Measurements from ENCODE around the gene OLFM2.

The OLFM2 gene

GRCh38 chr19:9854282-9854846 lies 82.0 kb downstream of the OLFM2 start:
- no peak for ATAC-seq
- no peak for TF ChIP-seq RARB (CRISPR knock-in tag; IDR thresholded peaks at IDR 0.05)
- TF ChIP-seq ZC3H10 (CRISPR knock-in tag; IDR thresholded peaks at IDR 0.05) = no peak
- TF ChIP-seq PPARA (CRISPR knock-in tag; IDR thresholded peaks at IDR 0.05; ENCODE audit: borderline replicate concordance) = no peak
- TF ChIP-seq POU6F1 (CRISPR knock-in tag; IDR thresholded peaks at IDR 0.05; ENCODE audit: borderline replicate concordance, low read depth) = no peak
- TF ChIP-seq ZNF8 (CRISPR knock-in tag; IDR thresholded peaks at IDR 0.05) = no peak
- no peak for TF ChIP-seq CREB5 (CRISPR knock-in tag; IDR thresholded peaks at IDR 0.05; ENCODE audit: low read depth)
- TF ChIP-seq TCF4 (CRISPR knock-in tag; IDR thresholded peaks at IDR 0.05; ENCODE audit: borderline replicate concordance) = no peak
- TF ChIP-seq ZFP3 (CRISPR knock-in tag; IDR thresholded peaks at IDR 0.05) = no peak
- TF ChIP-seq CSRNP3 (CRISPR knock-in tag; IDR thresholded peaks at IDR 0.05) = no peak
- no peak for TF ChIP-seq OSR1 (CRISPR knock-in tag; IDR thresholded peaks at IDR 0.05)
- no peak for TF ChIP-seq GLIS3 (CRISPR knock-in tag; IDR thresholded peaks at IDR 0.05)
- TF ChIP-seq ESRRG (CRISPR knock-in tag; IDR thresholded peaks at IDR 0.05) = no peak
- no peak for TF ChIP-seq ZFP30 (CRISPR knock-in tag; IDR thresholded peaks at IDR 0.05)

GRCh38 chr19:9850235-9850959 lies 85.9 kb downstream of the OLFM2 start:
- TF ChIP-seq PATZ1 (CRISPR knock-in tag; IDR thresholded peaks at IDR 0.05; ENCODE audit: borderline replicate concordance) = no peak
- no peak for ATAC-seq

GRCh38 chr19:9849791-9850190 lies 86.5 kb downstream of the OLFM2 start:
- no peak for TF ChIP-seq ZC3H10 (CRISPR knock-in tag; IDR thresholded peaks at IDR 0.05)
- no peak for TF ChIP-seq ESRRG (CRISPR knock-in tag; IDR thresholded peaks at IDR 0.05)
- TF ChIP-seq TSHZ2 (CRISPR knock-in tag; IDR thresholded peaks at IDR 0.05) = no peak
- no peak for TF ChIP-seq ZNF8 (CRISPR knock-in tag; IDR thresholded peaks at IDR 0.05)
- TF ChIP-seq ISL1 (CRISPR knock-in tag; IDR thresholded peaks at IDR 0.05) = no peak
- TF ChIP-seq ZFP3 (CRISPR knock-in tag; IDR thresholded peaks at IDR 0.05) = no peak
- TF ChIP-seq BACH2 (CRISPR knock-in tag; IDR thresholded peaks at IDR 0.05; ENCODE audit: borderline replicate concordance) = no peak
- TF ChIP-seq ZNF565 (CRISPR knock-in tag; conservative IDR thresholded peaks at IDR 0.05; ENCODE audit: low read depth) = no peak
- no peak for TF ChIP-seq PPARA (CRISPR knock-in tag; IDR thresholded peaks at IDR 0.05; ENCODE audit: borderline replicate concordance)
- no peak for ATAC-seq

GRCh38 chr19:9848762-9849161 lies 87.6 kb downstream of the OLFM2 start:
- no peak for ATAC-seq
- TF ChIP-seq BACH2 (CRISPR knock-in tag; IDR thresholded peaks at IDR 0.05; ENCODE audit: borderline replicate concordance) (no peak), RARB (CRISPR knock-in tag; IDR thresholded peaks at IDR 0.05) (no peak), ZFP30 (CRISPR knock-in tag; IDR thresholded peaks at IDR 0.05) (no peak), TSHZ2 (CRISPR knock-in tag; IDR thresholded peaks at IDR 0.05) (no peak), ZNF8 (CRISPR knock-in tag; IDR thresholded peaks at IDR 0.05) (no peak)
